Dendritic cell treated with granulocyte-macrophage colony-stimulating factor and Interleukin-4, amounts not matched to agents 40 ng/mL and 50 ng/mL, for 4 days (primary cell): ENCODE data around the gene ZNF184.
A peak's percentile ranks its signal among the peaks of the same experiment; 100 is the strongest.

Experiments used
- H3K27ac Mint-ChIP-seq: one replicate; pipeline ENCODE4 v1.8.0; 2022; ENCODE audit warnings: mild to moderate bottlenecking, mixed read lengths
- H3K27me3 Mint-ChIP-seq: one replicate; pipeline ENCODE4 v1.8.0; 2022; ENCODE audit warnings: mild to moderate bottlenecking, mixed read lengths
- H3K36me3 Mint-ChIP-seq: one replicate; pipeline ENCODE4 v1.8.0; 2022; ENCODE audit warnings: low read depth, mixed read lengths
- H3K4me1 Mint-ChIP-seq: one replicate; pipeline ENCODE4 v1.8.0; 2022; ENCODE audit warnings: low read depth, mixed read lengths
- H3K4me3 Mint-ChIP-seq: one replicate; pipeline ENCODE4 v1.8.0; 2022; ENCODE audit warnings: mild to moderate bottlenecking, moderate library complexity, mixed read lengths
- H3K9me3 Mint-ChIP-seq: one replicate; pipeline ENCODE4 v1.8.0; 2022; ENCODE audit warnings: mixed read lengths
- intact Hi-C: fragments of 100-400 bp; cut with micrococcal nuclease; formaldehyde crosslinking; loops from one replicate; pipeline ENCODE4 v1.15.0; 2022

Gene ZNF184

GRCh38 chr6:27501187-27501586 lies 28.3 kb upstream of the ZNF184 start:
- Mint-ChIP-seq H3K9me3 (no peaks in the 10 kb centered on the region), H3K27ac (no peak overlapping the region), H3K4me3 (no peak overlapping the region), H3K27me3 (peaks cover 71% of the 10 kb centered on the region), H3K36me3 (no peaks in the 10 kb centered on the region), H3K4me1 (peaks cover 19% of the 10 kb centered on the region)
- intact Hi-C loops: no loop called here

- H3K4me3 Mint-ChIP-seq: no peak overlapping the region
- intact Hi-C loops: no loop called here
Measured at GRCh38 chr6:27500177-27500576, 27.3 kb upstream of the ZNF184 start.

GRCh38 chr6:27495386-27496135 lies 22.7 kb upstream of the ZNF184 start:
- Mint-ChIP-seq H3K36me3 (no peaks in the 10 kb centered on the region), H3K4me3 (peak overlapping the region; percentile 21), H3K27ac (no peak overlapping the region), H3K4me1 (peaks cover 10% of the 10 kb centered on the region), H3K27me3 (peaks cover 64% of the 10 kb centered on the region), H3K9me3 (no peaks in the 10 kb centered on the region)
- intact Hi-C loops: no loop called here

More at GRCh38 chr6:27500177-27500576, 27.3 kb upstream of the ZNF184 start:
- H3K36me3 Mint-ChIP-seq: no peaks in the 10 kb centered on the region
- no peak overlapping the region for H3K27ac Mint-ChIP-seq
- no peaks in the 10 kb centered on the region for H3K9me3 Mint-ChIP-seq
- H3K4me1 Mint-ChIP-seq: peaks cover 23% of the 10 kb centered on the region
- H3K27me3 Mint-ChIP-seq: peaks cover 71% of the 10 kb centered on the region

- H3K9me3 Mint-ChIP-seq: no peaks in the 10 kb centered on the region
- H3K4me1 Mint-ChIP-seq: peaks cover 10% of the 10 kb centered on the region
- intact Hi-C loops: no loop called here
- no peak overlapping the region for H3K27ac Mint-ChIP-seq
- H3K4me3 Mint-ChIP-seq: peak overlapping the region; percentile 21
- peaks cover 58% of the 10 kb centered on the region for H3K27me3 Mint-ChIP-seq
- H3K36me3 Mint-ChIP-seq: no peaks in the 10 kb centered on the region
Measured at GRCh38 chr6:27494987-27495385, 22.1 kb upstream of the ZNF184 start.

- Mint-ChIP-seq H3K4me3 (no peak overlapping the region), H3K36me3 (no peaks in the 10 kb centered on the region), H3K27ac (no peak overlapping the region), H3K9me3 (no peaks in the 10 kb centered on the region), H3K4me1 (peaks cover 10% of the 10 kb centered on the region), H3K27me3 (peaks cover 51% of the 10 kb centered on the region)
- intact Hi-C loops: no loop called here
Measured at GRCh38 chr6:27494103-27494502, 21.2 kb upstream of the ZNF184 start.

- intact Hi-C loops: no loop called here
- Mint-ChIP-seq H3K9me3 (no peaks in the 10 kb centered on the region), H3K4me1 (peaks cover 10% of the 10 kb centered on the region), H3K27ac (no peak overlapping the region), H3K27me3 (peaks cover 42% of the 10 kb centered on the region), H3K36me3 (no peaks in the 10 kb centered on the region), H3K4me3 (no peak overlapping the region)
Measured at GRCh38 chr6:27492631-27493190, 19.8 kb upstream of the ZNF184 start.

- Mint-ChIP-seq H3K9me3 (no peaks in the 10 kb centered on the region), H3K4me1 (no peaks in the 10 kb centered on the region), H3K27me3 (peaks cover 6% of the 10 kb centered on the region), H3K4me3 (no peak overlapping the region), H3K27ac (no peak overlapping the region), H3K36me3 (no peaks in the 10 kb centered on the region)
- intact Hi-C loops: loop anchor here (1.0 to 5.0 kb wide), 4 partner anchors 39 to 416 kb away; no protein-coding TSS in a partner anchor
Measured at GRCh38 chr6:27479319-27480182, 6.6 kb upstream of the ZNF184 start.

- H3K4me3 Mint-ChIP-seq: no peak overlapping the region
- intact Hi-C loops: loop anchor here (1.0 to 5.0 kb wide), 4 partner anchors 40 to 416 kb away; no protein-coding TSS in a partner anchor
- H3K36me3 Mint-ChIP-seq: no peaks in the 10 kb centered on the region
- H3K27ac Mint-ChIP-seq: no peak overlapping the region
- no peaks in the 10 kb centered on the region for H3K4me1 Mint-ChIP-seq
- no peaks in the 10 kb centered on the region for H3K9me3 Mint-ChIP-seq
- H3K27me3 Mint-ChIP-seq: peaks cover 6% of the 10 kb centered on the region
Measured at GRCh38 chr6:27478706-27479318, 5.9 kb upstream of the ZNF184 start.

GRCh38 chr6:27478141-27478705 lies 5.3 kb upstream of the ZNF184 start:
- Mint-ChIP-seq H3K27ac (no peak overlapping the region), H3K27me3 (peaks cover 6% of the 10 kb centered on the region), H3K9me3 (no peaks in the 10 kb centered on the region), H3K4me1 (no peaks in the 10 kb centered on the region), H3K36me3 (peaks cover under 1% of the 10 kb centered on the region), H3K4me3 (no peak overlapping the region)
- intact Hi-C loops: loop anchor here (2.0 to 5.0 kb wide), 2 partner anchors 41 to 301 kb away; no protein-coding TSS in a partner anchor

GRCh38 chr6:27477318-27478013 lies 4.6 kb upstream of the ZNF184 start:
- Mint-ChIP-seq H3K9me3 (no peaks in the 10 kb centered on the region), H3K4me1 (peaks cover 1% of the 10 kb centered on the region), H3K27ac (no peak overlapping the region), H3K36me3 (peaks cover 8% of the 10 kb centered on the region), H3K27me3 (peaks cover 6% of the 10 kb centered on the region), H3K4me3 (no peak overlapping the region)
- intact Hi-C loops: loop anchor here (2.0 to 5.0 kb wide), 2 partner anchors 41 to 300 kb away; no protein-coding TSS in a partner anchor

- Mint-ChIP-seq H3K4me3 (no peak overlapping the region), H3K27me3 (peaks cover 2% of the 10 kb centered on the region), H3K4me1 (peaks cover 15% of the 10 kb centered on the region), H3K36me3 (peaks cover 11% of the 10 kb centered on the region), H3K27ac (no peak overlapping the region), H3K9me3 (no peaks in the 10 kb centered on the region)
- intact Hi-C loops: loop anchor here (5.0 kb wide), 1 partner anchor 299 kb away; no protein-coding TSS in a partner anchor
Measured at GRCh38 chr6:27476090-27476489, 3.2 kb upstream of the ZNF184 start.

GRCh38 chr6:27474672-27475071 lies 1.8 kb upstream of the ZNF184 start:
- Mint-ChIP-seq H3K4me3 (no peak overlapping the region), H3K4me1 (peaks cover 20% of the 10 kb centered on the region), H3K9me3 (peaks cover 5% of the 10 kb centered on the region), H3K27ac (no peak overlapping the region), H3K27me3 (no peaks in the 10 kb centered on the region), H3K36me3 (peaks cover 21% of the 10 kb centered on the region)
- intact Hi-C loops: loop anchor here (5.0 kb wide), 1 partner anchor 297 kb away; no protein-coding TSS in a partner anchor

GRCh38 chr6:27474172-27474465 lies 1.2 kb upstream of the ZNF184 start:
- Mint-ChIP-seq H3K4me3 (peak overlapping the region; percentile 93), H3K36me3 (peaks cover 26% of the 10 kb centered on the region), H3K27me3 (no peaks in the 10 kb centered on the region), H3K27ac (no peak overlapping the region), H3K9me3 (peaks cover 6% of the 10 kb centered on the region), H3K4me1 (peaks cover 21% of the 10 kb centered on the region)
- intact Hi-C loops: no loop called here
